ENCODE data around the gene DGCR2. TPM values are rescaled to one million over a fixed set of nuclear protein-coding genes. Genes with fewer than 3 reads are reported as not detected.
"Not testable (repeated sequence)": the region's sequence is repeated elsewhere in the genome, so short reads cannot be mapped to it uniquely, and the experiment has no call there.

Gene DGCR2
- total and polyA plus RNA-seq, 11 donors, result 26.0 to 53.3 (median 41.2) TPM

DNA sequence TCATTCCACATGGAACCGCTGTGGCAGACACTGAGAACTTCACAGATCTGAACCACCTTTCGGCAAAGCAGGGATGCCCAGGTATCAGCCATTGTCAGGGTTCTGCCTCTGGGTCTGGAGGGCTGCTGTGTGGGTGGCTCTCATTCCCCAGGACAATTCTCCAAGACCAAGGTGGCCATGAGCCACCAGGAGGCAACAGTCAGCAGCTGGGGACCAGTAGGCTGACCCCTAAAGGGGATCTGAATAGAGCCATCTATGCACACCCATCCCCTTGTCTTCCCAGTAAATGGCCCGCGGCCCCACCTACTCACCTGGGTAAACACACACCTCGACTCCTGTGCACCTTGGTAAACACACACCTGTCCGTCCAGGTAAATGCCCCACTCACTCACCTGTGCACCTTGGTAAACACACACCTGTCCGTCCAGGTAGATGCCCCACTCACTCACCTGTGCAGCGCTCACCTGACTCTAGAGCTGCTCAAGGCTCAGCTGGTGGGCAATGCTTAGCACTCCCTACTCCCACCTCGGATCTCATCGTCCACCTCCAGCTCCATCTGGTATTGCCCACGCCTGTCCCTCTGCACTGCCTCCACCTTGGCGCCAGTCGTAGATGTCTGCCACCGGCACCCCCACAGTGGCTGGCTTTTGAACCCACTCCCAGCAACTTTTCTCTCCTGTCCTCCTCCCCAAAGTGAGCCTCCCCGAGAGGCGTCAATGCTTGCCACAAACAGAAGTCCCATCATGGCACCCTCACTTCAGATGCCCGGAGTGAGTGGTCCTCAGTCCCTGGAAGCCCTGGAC lies 46.1 kb upstream of the DGCR2 start:
- Histone ChIP-seq H3K4me1 (peaks cover 8 to 41% (median 28%) of the 10 kb centered on the region in 12 donors), H3K9me3 (peaks cover 0 to 7% (median 0%) of the 10 kb centered on the region in 12 donors), H3K36me3 (no peaks in the 10 kb centered on the region), H3K27ac (no peak overlapping the region), H3K27me3 (peaks cover 8 to 57% (median 34%) of the 10 kb centered on the region in 9 donors), H3K4me3 (no peak overlapping the region)
- WGBS, 4 donors, result 72 to 78% (median 76%) methylated on average over 17 of the region's 17 CpGs
- ATAC-seq (no peak), DNase-seq (no peak)
- TF ChIP-seq, protein P1, sequence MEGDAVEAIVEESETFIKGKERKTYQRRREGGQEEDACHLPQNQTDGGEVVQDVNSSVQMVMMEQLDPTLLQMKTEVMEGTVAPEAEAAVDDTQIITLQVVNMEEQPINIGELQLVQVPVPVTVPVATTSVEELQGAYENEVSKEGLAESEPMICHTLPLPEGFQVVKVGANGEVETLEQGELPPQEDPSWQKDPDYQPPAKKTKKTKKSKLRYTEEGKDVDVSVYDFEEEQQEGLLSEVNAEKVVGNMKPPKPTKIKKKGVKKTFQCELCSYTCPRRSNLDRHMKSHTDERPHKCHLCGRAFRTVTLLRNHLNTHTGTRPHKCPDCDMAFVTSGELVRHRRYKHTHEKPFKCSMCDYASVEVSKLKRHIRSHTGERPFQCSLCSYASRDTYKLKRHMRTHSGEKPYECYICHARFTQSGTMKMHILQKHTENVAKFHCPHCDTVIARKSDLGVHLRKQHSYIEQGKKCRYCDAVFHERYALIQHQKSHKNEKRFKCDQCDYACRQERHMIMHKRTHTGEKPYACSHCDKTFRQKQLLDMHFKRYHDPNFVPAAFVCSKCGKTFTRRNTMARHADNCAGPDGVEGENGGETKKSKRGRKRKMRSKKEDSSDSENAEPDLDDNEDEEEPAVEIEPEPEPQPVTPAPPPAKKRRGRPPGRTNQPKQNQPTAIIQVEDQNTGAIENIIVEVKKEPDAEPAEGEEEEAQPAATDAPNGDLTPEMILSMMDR (IDR thresholded peaks at IDR 0.05), result no peak
- TF ChIP-seq POLR2A (IDR thresholded peaks at IDR 0.05), result no peak
- intact Hi-C loops (cut with DNase I), result no loop called here

DNA sequence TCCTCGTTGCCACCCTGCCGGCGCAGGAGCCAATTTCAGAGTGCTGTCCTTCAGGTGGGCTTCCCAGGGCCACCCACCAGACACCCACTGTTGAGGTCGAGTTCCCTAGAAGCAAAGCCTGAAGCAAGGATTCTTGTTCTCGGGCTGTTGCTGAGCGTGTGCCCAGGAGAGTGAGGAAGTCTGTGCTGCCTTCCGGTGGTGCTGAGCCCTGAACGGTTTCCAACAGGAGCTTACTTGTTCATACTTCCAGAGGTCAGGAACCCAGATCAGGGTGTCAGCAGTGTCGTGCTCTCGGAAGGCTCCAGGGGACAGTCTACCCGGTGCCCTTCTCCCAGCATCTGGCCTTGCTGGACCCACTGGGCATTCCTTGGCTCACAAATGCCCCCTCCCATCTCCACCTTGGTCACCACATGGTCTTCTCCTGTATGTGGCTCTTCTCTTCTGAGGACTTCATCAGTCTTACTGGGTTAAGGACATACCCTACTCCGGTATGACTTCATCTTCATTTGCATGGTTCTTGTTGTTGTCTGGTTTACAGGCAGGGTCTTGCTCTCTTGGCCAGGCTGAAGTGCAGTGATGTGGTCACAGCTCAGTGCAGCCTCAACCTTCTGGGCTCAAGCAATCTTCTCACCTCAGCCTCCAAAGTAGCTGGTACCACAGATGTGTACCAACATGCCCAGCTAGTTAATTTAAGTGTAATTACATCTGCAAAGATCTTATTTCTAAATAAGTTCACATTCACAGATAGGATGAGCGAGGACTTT lies 45.1 kb upstream of the DGCR2 start:
- H3K4me3 ChIP-seq, result no peak overlapping the region
- TF ChIP-seq, protein P1 (IDR thresholded peaks at IDR 0.05), result no peak
- no peak for TF ChIP-seq POLR2A (IDR thresholded peaks at IDR 0.05)
- H3K36me3 ChIP-seq, result no peaks in the 10 kb centered on the region
- no peak for ATAC-seq
- H3K4me1 ChIP-seq, result peaks cover 1 to 30% (median 19%) of the 10 kb centered on the region in 12 donors
- H3K9me3 ChIP-seq, result peaks cover 0 to 7% (median 0%) of the 10 kb centered on the region in 12 donors
- intact Hi-C loops (cut with DNase I), result no loop called here
- WGBS, 4 donors, result 70 to 78% (median 73%) methylated on average over 8 to 13 of the region's 13 CpGs
- no peak for DNase-seq
- H3K27ac ChIP-seq, result no peak overlapping the region
- peaks cover 8 to 60% (median 34%) of the 10 kb centered on the region in 9 donors for H3K27me3 ChIP-seq

DNA sequence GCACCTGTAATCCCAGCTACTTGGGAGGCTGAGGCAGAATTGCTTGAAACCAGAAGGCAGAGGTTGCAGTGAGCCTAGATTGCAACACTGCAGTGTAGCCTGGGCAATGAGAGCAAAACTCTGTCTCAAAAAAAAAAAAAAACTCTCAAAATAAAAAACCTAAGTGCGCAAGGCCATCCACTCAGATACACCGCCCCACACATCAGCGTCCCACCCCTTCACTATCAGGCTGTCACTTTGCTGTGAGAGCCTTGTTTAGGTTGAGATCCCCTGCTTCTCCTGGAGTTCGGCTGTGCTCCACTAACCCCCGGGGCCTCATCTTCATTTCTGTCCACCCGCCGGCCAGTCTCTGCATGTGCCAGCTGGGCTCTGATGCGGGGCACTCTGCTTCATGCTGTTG lies 44.2 kb upstream of the DGCR2 start:
- Histone ChIP-seq H3K27me3 (peaks cover 8 to 60% (median 34%) of the 10 kb centered on the region in 9 donors), H3K36me3 (no peaks in the 10 kb centered on the region), H3K27ac (no peak overlapping the region), H3K4me3 (no peak overlapping the region), H3K9me3 (peaks cover 0 to 7% (median 0%) of the 10 kb centered on the region in 12 donors), H3K4me1 (peaks cover 0 to 24% (median 16%) of the 10 kb centered on the region in 12 donors)
- 70 to 78% (median 76%) methylated on average over 8 of the region's 8 CpGs for WGBS, 4 donors
- no peak for TF ChIP-seq POLR2A (IDR thresholded peaks at IDR 0.05)
- TF ChIP-seq, protein P1 (IDR thresholded peaks at IDR 0.05), result no peak
- DNase-seq (no peak), ATAC-seq (no peak)
- intact Hi-C loops (cut with DNase I), result no loop called here

DNA sequence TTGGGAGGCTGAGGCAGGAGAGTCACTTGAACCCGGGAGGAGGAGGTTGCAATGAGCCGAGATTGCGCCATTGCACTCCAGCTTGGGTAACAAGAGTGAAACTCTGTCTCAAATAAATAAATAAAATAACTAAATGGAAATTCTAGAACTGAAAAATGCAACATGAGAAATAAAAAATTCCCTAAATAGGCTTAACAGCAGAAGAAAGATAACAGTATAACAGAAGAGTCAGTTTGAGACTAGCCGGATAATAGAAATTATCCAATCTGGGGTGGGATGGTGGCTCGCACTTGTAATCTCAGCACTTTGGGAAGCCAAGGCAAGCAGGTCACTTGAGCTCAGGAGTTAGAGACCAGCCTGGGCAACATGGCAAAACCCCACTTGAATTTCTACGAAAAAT lies 42.2 kb upstream of the DGCR2 start:
- peaks cover 0 to 6% (median 2%) of the 10 kb centered on the region in 12 donors for H3K4me1 ChIP-seq
- no peak overlapping the region for H3K4me3 ChIP-seq
- intact Hi-C loops (cut with DNase I), result no loop called here
- DNase-seq (no peak), ATAC-seq (no peak)
- peaks cover 8 to 59% (median 32%) of the 10 kb centered on the region in 9 donors for H3K27me3 ChIP-seq
- H3K9me3 ChIP-seq, result peaks cover 0 to 7% (median 0%) of the 10 kb centered on the region in 12 donors
- TF ChIP-seq, protein P1 (IDR thresholded peaks at IDR 0.05), result no peak
- TF ChIP-seq POLR2A (IDR thresholded peaks at IDR 0.05), result no peak
- no peak overlapping the region for H3K27ac ChIP-seq
- H3K36me3 ChIP-seq, result no peaks in the 10 kb centered on the region
- WGBS, 4 donors, result 93 to 96% (median 94%) methylated on average over 6 of the region's 6 CpGs

DNA sequence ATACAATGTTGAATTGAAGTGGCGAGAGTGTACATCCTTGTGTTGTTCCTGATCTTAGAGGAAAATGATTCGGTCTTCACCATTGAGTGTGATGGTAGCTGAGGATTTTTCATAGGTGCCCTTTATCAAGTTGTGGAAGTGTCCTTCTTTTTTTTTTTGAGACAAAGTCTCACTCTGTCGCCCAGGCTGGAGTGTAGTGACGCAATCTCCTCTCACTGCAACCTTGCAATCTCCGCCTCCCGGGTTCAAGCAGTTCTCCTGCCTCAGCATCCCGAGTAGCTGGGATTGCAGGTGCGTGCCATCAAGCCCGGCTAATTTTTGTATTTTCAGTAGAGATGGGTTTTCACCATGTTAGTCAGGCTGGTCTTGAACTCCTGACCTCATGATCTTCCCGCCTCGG lies 36.4 kb upstream of the DGCR2 start:
- 84 to 90% (median 86%) methylated on average over 11 of the region's 11 CpGs for WGBS, 4 donors
- intact Hi-C loops (cut with DNase I); DNase-seq; H3K36me3 ChIP-seq; H3K9me3 ChIP-seq; ATAC-seq; H3K27ac ChIP-seq; H3K4me3 ChIP-seq; H3K4me1 ChIP-seq: not testable (repeated sequence)
- peaks cover 0 to 25% (median 3%) of the 10 kb centered on the region in 9 donors for H3K27me3 ChIP-seq

DNA sequence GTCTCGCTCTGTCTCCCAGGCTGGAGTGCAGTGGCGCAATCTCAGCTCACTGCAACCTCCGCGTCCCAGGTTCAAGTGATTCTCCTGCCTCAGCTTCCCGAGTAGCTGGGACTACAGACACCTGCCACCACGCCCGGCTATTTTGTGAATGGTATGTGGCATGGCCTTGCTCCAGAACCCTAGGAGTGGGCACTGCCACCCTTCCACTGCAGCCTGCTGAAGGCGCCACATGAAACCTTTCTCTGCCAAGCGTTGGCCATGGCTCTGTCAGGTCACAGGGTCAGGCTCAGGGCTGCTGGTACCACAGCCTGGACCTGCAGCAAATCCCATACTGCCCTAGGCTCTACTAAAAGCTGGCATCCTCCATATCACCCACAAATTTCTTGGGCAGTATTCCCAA lies 33.9 kb upstream of the DGCR2 start:
- WGBS, 4 donors, result 80 to 91% (median 85%) methylated on average over 9 of the region's 9 CpGs
- H3K36me3 ChIP-seq; H3K4me3 ChIP-seq; ATAC-seq; H3K9me3 ChIP-seq; H3K4me1 ChIP-seq; intact Hi-C loops (cut with DNase I); DNase-seq; H3K27ac ChIP-seq: not testable (repeated sequence)
- peaks cover 5 to 44% (median 23%) of the 10 kb centered on the region in 9 donors for H3K27me3 ChIP-seq

All from heart left ventricle (tissue), 16 donors.